Mucosa of descending colon (tissue), 3 donors: Measurements from ENCODE around the gene RPL32. TPM values are rescaled to one million over a fixed set of nuclear protein-coding genes. Genes with fewer than 3 reads are reported as not detected.

ENCODE experiments used
- ATAC-seq: fragments of 200-7000 bp; cut with Tn5 transposase; one replicate; pipeline ENCODE4 v1.9.1; 2020; ENCODE audit warnings: mild to moderate bottlenecking, moderate library complexity
- DNase-seq, 3 donors: peaks; one replicate each; pipeline ENCODE4 v3.0.0-alpha.2; 2020
- H3K36me3 ChIP-seq: fragments of 200-600 bp; one replicate; pipeline ENCODE4 v1.8.0; 2021; ENCODE audit warnings: low read depth, mild to moderate bottlenecking
- H3K4me1 ChIP-seq: fragments of 200-600 bp; one replicate; pipeline ENCODE4 v1.8.0; 2021; ENCODE audit warnings: low read depth, mild to moderate bottlenecking
- H3K4me3 ChIP-seq: fragments of 200-600 bp; one replicate; pipeline ENCODE4 v1.8.0; 2021; ENCODE audit warnings: mild to moderate bottlenecking
- H3K9me3 ChIP-seq: fragments of 200-600 bp; one replicate; pipeline ENCODE4 v1.8.0; 2021; ENCODE audit warnings: mild to moderate bottlenecking
- intact Hi-C, 2 donors: fragments of 100-400 bp; cut with DNase I in 1 of 2; cut with micrococcal nuclease in 1 of 2; formaldehyde crosslinking; loops; one replicate each; pipeline versions ENCODE4 v1.11.0 to v1.11.1; 2022; cut with DNase I, micrococcal nuclease
- total RNA-seq, 3 donors: library from RNA; stranded (reverse); fragmentation: NEBNext Ultra II Directional in 2 of 3; extraction: Animal tissue kit (Norgen Biotek cat#: 25700) in 2 of 3; gene quantifications; one replicate each; pipeline versions ENCODE4 v1.2.1 to v1.2.4, GENCODE V29; 2021 to 2023
- TF ChIP-seq, protein P1 (sequence below): fragments of 200-600 bp; IDR thresholded peaks from one replicate; pipeline ENCODE4 v1.8.0; 2022; ENCODE audit warnings: antibody characterized with exemption, mild to moderate bottlenecking
- donor health status: DM: no; HTN: no; CAD: no; lungs with moderate emphysema.
- donor health status: DM: no; HTN: no; CAD: no.
- donor health status: DM: no; HTN: yes; CAD: no.

Gene RPL32
- total RNA-seq, 3 donors from 2014 or later: 1,042 to 1,233 (median 1,185) TPM

DNA sequence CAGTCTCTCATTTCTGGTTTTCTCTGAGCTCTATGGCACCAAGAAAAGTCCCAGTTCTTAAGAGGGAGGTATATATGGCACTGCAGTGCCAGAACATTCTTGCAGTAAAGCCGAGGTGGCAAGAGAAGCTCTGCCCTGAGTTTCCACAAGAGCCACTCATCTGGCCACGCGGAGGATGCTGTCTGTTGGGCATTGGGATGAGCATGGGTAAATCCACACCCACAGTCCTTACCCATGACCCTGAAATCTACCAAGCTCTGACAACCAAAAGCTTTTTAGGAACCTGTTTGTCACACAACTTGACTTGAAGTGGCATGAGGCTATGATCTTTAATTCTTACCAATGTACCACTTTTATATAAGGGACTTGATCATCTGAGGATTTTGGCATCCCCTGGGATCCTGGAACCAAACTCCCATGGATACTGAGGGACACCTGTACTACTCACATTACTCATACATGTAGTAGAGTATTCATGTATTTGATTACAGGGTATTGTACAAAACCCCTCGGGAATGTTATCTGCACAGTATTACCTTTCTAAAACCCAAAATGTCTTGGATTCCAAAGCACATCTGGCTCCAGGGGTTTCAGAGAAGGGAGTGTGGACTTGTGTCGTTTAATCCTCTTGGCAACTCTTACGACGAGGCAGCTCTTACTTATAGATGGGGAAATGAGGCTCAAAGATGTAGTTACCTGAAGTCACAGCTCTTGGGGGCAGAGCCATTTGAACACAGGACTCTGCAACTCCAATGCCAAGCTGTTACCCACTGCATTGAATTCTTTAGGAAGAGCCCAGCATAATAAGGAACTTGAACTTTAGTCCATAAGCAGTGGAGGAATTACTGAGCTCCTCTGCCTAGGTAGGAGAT is 8.8 kb downstream of the RPL32 start:
- H3K9me3 ChIP-seq: no peaks in the 10 kb centered on the region
- TF ChIP-seq, protein P1, sequence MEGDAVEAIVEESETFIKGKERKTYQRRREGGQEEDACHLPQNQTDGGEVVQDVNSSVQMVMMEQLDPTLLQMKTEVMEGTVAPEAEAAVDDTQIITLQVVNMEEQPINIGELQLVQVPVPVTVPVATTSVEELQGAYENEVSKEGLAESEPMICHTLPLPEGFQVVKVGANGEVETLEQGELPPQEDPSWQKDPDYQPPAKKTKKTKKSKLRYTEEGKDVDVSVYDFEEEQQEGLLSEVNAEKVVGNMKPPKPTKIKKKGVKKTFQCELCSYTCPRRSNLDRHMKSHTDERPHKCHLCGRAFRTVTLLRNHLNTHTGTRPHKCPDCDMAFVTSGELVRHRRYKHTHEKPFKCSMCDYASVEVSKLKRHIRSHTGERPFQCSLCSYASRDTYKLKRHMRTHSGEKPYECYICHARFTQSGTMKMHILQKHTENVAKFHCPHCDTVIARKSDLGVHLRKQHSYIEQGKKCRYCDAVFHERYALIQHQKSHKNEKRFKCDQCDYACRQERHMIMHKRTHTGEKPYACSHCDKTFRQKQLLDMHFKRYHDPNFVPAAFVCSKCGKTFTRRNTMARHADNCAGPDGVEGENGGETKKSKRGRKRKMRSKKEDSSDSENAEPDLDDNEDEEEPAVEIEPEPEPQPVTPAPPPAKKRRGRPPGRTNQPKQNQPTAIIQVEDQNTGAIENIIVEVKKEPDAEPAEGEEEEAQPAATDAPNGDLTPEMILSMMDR: no peak
- no peaks in the 10 kb centered on the region for H3K4me1 ChIP-seq
- ATAC-seq (no peak), DNase-seq (no peak)
- H3K36me3 ChIP-seq: no peaks in the 10 kb centered on the region
- H3K4me3 ChIP-seq: no peak overlapping the region
- intact Hi-C loops: no loop called here

DNA sequence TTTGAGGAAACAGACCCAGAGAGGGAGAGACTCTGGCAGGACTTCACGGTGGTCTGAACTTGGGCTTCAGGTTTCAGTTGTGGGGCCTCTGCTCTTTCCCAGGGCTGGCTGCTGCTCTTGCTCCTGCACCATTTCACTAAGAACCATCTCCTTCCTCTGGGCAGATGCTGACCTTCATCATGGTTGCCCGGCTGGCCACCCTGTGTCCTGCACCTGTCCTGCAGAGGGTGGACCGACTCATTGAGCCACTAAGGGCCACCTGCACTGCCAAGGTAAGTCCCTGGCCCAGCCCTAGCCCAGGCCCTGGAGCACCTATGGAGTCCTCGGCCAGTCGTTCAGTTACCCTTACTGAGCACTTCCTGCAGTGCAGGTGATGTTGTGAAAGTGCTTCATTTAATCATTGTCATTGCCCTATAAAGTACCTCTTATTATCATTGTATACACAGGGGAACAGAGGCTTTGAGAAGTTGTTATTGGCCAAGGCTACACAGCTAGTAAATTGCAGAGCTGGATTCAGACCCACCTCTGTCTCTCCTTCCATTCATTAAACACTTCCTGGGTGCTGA is 10.0 kb downstream of the RPL32 start:
- peak; percentile 49 for ATAC-seq
- Histone ChIP-seq H3K9me3 (no peaks in the 10 kb centered on the region), H3K36me3 (no peaks in the 10 kb centered on the region), H3K4me1 (no peaks in the 10 kb centered on the region), H3K4me3 (no peak overlapping the region)
- DNase-seq: no peak
- intact Hi-C loops: no loop called here
- TF ChIP-seq, protein P1: no peak

DNA sequence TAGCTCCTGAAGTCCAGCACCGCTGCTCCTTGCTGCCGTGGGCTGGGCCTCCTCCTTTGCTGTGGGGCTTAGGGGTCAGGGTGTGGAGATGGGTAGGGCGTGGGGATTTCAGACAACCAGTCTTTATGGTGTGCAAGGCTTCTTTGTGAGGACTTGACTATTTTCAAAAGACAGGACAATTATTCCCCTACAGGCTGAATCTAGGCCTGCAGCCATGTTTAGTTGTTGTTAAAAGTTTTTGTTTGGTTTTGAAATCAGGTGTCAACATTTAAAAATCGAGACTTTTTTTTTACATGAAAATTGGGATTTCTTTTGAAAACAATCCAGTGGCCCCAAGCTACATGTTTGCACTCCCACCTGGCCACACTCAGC is 10.6 kb downstream of the RPL32 start:
- TF ChIP-seq, protein P1: no peak
- DNase-seq (no peak), ATAC-seq (no peak)
- intact Hi-C loops: no loop called here
- Histone ChIP-seq H3K4me3 (no peak overlapping the region), H3K9me3 (no peaks in the 10 kb centered on the region), H3K4me1 (no peaks in the 10 kb centered on the region), H3K36me3 (no peaks in the 10 kb centered on the region)

DNA sequence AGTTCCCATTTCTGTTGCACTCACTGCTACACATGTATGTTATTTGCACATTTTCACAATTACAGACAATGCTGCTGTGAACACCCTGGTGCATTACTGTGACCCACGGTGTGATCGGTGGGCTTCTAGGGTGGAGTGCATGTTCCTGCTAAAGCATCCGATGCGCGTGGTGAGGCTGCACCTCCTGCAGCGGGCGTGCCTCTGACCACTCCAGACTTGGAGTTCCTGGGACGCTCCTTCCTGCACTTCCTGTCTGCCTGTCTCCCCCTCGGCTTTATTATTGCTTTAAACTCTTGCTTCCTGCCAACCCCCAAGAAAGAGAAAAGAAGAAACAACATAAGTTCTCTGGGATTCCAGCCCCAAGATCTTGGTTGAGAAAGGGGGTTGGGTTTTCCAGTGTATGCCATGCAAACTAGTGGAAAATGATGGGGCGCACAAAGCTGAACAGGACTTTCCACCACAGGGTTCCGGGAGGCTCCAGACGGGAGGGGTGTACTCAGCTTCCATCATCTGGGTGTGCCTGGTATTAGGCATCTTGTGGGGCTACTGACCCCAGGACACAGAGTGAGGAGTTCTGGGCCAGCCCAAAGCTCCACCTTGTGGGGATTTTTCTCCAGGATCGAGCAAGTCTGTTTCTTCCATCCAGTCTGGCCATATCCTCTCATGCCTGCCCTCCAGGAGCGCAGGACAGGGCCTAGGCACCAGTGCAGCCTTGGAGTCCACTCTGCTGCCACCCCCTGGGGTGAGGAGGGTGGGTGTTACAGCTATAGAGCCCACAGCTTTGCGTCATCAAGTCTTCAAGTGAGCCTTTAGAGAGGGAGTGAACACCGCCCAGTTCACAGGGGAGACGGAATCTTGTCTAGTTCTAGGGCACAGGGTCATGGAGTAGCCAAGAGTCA is 11.2 kb downstream of the RPL32 start:
- no peaks in the 10 kb centered on the region for H3K9me3 ChIP-seq
- H3K4me3 ChIP-seq: no peak overlapping the region
- DNase-seq: no peak
- peak; percentile 35 for ATAC-seq
- intact Hi-C loops: no loop called here
- no peaks in the 10 kb centered on the region for H3K4me1 ChIP-seq
- TF ChIP-seq, protein P1: no peak
- no peaks in the 10 kb centered on the region for H3K36me3 ChIP-seq

DNA sequence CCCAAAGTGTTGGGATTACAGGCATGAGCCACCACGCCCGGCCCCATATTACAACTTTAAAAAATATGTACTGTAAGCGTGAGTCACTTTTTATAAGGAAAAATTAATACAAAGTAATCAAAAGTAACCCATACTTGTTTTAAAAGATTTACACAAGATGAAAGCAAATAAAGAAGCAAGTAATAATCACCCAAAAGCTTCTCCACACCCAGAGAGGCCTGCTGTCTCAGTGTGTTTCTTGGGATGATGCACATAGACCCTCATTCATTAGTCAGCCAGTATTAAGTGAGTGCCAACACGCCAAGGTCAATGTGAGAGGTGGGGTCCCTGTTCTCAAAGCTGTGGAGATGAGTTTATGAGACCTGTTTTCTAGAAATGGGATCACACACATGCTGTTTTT is 12.0 kb downstream of the RPL32 start:
- TF ChIP-seq, protein P1: no peak
- DNase-seq: no peak
- H3K36me3 ChIP-seq: no peaks in the 10 kb centered on the region
- H3K4me1 ChIP-seq: no peaks in the 10 kb centered on the region
- ATAC-seq: no peak
- intact Hi-C loops: no loop called here
- H3K9me3 ChIP-seq: no peaks in the 10 kb centered on the region
- H3K4me3 ChIP-seq: no peak overlapping the region
